GM21526 (cell line): ENCODE data around the gene SPACA7.
"Not testable (repeated sequence)": the region's sequence is repeated elsewhere in the genome, so short reads cannot be mapped to it uniquely, and the experiment has no call there.

Experiments used
- ATAC-seq: cut with Tn5 transposase; IDR thresholded peaks from one replicate; pipeline ENCODE4 v1.9.1; 2021; ENCODE audit warnings: moderate library complexity; ENCODE audit not compliant: unreplicated experiment, low FRiP score

SPACA7 gene

GRCh38 chr13:112349681-112350080, 26.5 kb upstream of the SPACA7 start:
- ATAC-seq, result no peak

GRCh38 chr13:112350300-112350699, 25.9 kb upstream of the SPACA7 start:
- ATAC-seq, result no peak

GRCh38 chr13:112351825-112352224, 24.3 kb upstream of the SPACA7 start:
- ATAC-seq, result no peak

GRCh38 chr13:112353856-112354255, 22.3 kb upstream of the SPACA7 start:
- no peak for ATAC-seq

- ATAC-seq, result no peak
Measured at GRCh38 chr13:112354330-112355273, 21.6 kb upstream of the SPACA7 start.

GRCh38 chr13:112355274-112355838, 20.8 kb upstream of the SPACA7 start:
- no peak for ATAC-seq

GRCh38 chr13:112356190-112356589, 20.0 kb upstream of the SPACA7 start:
- ATAC-seq, result no peak

- ATAC-seq, result no peak
Measured at GRCh38 chr13:112358156-112358555, 18.0 kb upstream of the SPACA7 start.

- ATAC-seq, result no peak
Measured at GRCh38 chr13:112362021-112362420, 14.1 kb upstream of the SPACA7 start.

GRCh38 chr13:112363867-112364528, 12.2 kb upstream of the SPACA7 start:
- ATAC-seq, result no peak

GRCh38 chr13:112366907-112367646, 9.1 kb upstream of the SPACA7 start:
- no peak for ATAC-seq

GRCh38 chr13:112368883-112369282, 7.3 kb upstream of the SPACA7 start:
- ATAC-seq, result no peak

- ATAC-seq, result no peak
Measured at GRCh38 chr13:112370311-112370710, 5.8 kb upstream of the SPACA7 start.

GRCh38 chr13:112374271-112374670, 1.9 kb upstream of the SPACA7 start:
- no peak for ATAC-seq

- no peak for ATAC-seq
Measured at GRCh38 chr13:112391746-112392145, 15.6 kb downstream of the SPACA7 start.

GRCh38 chr13:112392719-112393118, 16.6 kb downstream of the SPACA7 start:
- no peak for ATAC-seq

GRCh38 chr13:112395022-112395421, 18.9 kb downstream of the SPACA7 start:
- not testable (repeated sequence) for ATAC-seq

- ATAC-seq, result not testable (repeated sequence)
Measured at GRCh38 chr13:112395941-112396340, 19.8 kb downstream of the SPACA7 start.

- ATAC-seq, result no peak
Measured at GRCh38 chr13:112397108-112397507, 21.0 kb downstream of the SPACA7 start.

GRCh38 chr13:112398347-112398746, 22.2 kb downstream of the SPACA7 start:
- not testable (repeated sequence) for ATAC-seq

- not testable (repeated sequence) for ATAC-seq
Measured at GRCh38 chr13:112409828-112410227, 33.7 kb downstream of the SPACA7 start.
